GM20431 (cell line): Measurements from ENCODE around the gene E2F1.
"Not testable (repeated sequence)": the region's sequence is repeated elsewhere in the genome, so short reads cannot be mapped to it uniquely, and the experiment has no call there.

Experiments
- in situ Hi-C: fragments of 300-500 bp; cut with MseI, MboI; formaldehyde crosslinking; loops from one replicate; pipeline ENCODE4 v1.15.0; 2020; ENCODE audit warnings: low sequenced_read_pairs; ENCODE audit not compliant: unreplicated experiment

The E2F1 gene

GRCh38 chr20:33711446-33711738, 25.2 kb upstream of the E2F1 start:
- in situ Hi-C loops: no loop called here

DNA sequence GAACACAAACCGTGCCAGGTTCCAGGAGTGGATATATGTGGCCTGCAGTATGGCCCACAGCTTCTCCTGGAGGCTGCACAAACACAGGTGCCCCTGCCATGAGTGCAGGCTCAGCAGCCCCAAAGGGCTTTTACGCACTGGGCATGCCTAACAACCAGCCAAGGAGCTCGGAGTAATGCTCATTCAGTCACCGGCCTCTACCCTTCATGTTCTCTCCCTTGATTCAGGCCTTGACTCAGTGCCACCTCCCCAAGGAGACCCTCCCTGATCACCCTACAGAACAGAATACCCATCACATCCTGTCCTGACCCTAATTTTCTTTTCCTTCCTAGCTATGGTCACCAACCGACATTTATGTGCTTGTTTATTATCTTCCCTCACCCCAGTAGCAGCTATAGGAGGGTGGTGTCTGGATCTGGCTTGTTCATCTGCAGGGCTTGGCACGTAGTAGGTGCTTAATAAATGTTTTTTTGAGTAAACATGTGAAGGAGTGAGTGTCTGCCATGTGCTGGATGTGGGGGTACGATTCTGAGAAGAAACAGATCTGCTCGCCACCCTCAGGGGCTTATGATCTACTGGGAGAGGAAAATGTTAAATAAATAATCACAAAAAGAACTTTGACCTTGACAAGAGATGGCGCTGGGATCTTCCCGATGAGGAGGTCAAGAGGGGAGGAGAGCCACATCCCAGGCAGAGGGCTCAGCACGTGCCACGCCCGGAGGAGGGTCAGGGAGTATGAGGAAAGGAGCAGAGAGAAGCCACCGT, 24.7 kb upstream of the E2F1 start:
- in situ Hi-C loops: no loop called here

GRCh38 chr20:33709905-33710541, 23.8 kb upstream of the E2F1 start:
- in situ Hi-C loops: no loop called here

DNA sequence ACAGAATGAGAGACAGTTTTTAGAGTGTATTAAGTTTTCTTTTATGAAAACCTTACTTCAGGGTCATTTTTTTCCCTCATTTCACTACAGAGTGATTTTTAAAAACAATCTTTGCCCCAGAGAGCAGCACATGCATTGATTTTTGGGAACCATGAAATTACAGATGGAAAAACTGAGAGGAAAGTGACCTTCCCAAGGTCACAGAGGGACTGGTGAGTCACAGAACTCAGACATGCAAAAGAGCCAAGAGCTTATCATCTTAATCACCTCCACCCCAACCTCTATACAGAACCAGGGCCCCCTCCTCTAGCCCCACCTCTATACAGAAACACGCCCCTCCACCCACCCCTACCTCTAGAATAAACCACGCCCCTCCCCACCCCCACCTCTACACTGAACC, 23.2 kb upstream of the E2F1 start:
- in situ Hi-C loops: no loop called here

DNA sequence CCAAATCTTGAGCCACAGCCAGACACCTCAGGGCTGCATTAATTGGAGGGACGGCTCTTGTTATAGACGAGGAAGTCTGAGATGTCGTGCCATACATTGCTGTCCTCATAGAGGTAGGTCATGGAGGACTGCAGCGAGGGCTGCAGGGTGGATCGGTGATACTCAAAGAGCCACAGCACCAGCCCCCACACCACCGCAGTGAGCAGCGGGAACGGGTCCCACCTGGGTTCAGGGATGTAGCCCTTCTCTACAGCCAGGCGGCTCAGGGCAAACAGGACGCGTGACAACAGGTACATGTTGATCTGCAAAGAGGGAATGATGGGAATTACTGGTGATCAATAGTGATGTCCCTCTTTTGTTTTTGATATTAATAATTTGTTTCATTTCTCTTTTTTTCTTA, 21.5 kb upstream of the E2F1 start:
- in situ Hi-C loops: no loop called here

DNA sequence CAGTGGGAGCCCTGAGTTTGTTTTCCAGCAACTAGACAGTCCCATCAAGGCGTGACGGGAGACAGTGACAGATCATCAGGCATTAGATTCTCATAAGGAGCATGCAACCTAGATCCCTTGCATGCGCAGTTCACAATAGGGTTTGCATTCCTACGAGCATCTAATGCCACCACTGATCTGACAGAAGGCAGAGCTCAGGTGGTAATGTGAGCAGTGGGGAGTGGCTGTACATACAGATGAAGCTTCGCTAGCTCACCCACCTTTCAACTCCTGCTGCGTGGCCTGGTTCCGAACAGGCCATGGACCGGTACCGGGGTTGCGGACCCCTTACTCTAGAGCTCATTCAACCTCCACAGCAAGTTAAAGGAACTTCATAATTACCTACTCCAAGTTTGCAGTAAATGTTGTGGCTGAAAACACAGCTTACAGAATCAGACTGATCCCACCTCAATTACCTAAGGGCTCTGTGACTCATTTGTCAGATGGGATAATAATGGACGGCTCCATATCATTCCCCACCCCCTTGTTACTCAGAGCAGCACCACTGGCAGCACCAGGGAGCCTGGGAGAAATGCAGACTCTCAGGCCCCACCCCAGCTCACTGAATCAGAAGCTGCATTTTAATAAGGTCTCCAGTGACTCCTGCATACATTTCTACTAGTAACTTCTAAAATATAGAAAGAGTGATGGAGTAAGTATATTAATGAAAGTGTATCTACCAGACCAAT, 18.2 kb upstream of the E2F1 start:
- in situ Hi-C loops: no loop called here

- in situ Hi-C loops: no loop called here
Observed at GRCh38 chr20:33703498-33704137, 17.4 kb upstream of the E2F1 start.

DNA sequence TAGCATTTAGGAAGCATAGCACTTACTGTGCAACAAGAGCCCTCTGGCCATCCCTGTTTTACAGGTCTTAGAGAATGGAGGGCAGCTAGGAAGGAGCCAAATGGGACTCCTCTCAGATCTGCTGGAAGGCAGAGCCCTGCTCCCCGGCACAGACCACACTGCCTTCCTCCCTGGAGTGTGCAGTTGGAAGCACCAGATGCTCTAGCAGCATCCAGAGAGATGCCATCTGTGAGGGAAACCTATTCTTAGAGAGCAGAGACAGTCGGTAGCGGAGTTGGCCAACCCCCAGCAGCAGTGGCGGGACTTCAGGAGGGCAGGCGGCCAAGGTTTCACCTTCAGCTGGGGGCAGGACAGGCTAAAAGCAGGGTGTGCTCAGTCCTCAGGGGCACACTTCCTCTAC, 16.7 kb upstream of the E2F1 start:
- in situ Hi-C loops: no loop called here

DNA sequence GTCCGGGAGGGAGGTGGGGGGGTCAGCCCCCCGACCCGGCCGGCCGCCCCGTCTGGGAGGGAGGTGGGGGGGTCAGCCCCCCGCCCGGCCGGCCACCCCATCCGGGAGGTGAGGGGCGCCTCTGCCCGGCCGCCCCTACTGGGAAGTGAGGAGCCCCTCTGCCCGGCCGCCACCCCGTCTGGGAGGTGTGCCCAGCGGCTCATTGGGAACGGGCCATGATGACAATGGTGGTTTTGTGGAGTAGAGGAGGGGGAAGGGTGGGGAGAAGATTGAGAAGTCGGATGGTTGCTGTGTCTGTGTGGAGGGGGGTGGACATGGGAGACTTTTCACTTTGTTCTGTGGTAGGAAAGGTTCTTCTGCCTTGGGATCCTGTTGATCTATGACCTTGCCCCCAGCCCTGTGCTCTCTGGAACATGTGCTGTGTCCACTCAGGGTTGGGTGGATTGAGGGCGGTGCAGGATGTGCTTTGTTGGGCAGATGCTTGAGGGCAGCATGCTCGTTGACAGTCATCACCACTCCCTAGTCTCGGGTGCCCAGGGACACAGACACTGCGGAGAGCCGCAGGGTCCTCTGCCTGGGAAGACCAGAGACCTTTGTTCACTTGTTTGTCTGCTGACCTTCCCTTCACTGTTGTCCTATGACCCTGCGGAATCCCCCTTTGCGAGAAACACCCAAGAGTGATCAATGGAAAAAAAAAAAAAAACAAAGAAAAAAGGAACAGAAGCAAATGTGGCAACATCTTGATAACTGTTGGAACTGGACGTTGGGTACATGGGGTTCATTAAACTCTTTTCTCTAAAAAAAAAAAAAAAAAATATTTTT, 15.7 kb upstream of the E2F1 start:
- in situ Hi-C loops: no loop called here

GRCh38 chr20:33700696-33701441, 14.7 kb upstream of the E2F1 start:
- in situ Hi-C loops: not testable (repeated sequence)

- in situ Hi-C loops: not testable (repeated sequence)
Observed at GRCh38 chr20:33698966-33699365, 12.8 kb upstream of the E2F1 start.

GRCh38 chr20:33697129-33697528, 10.9 kb upstream of the E2F1 start:
- in situ Hi-C loops: no loop called here

GRCh38 chr20:33696448-33696847, 10.3 kb upstream of the E2F1 start:
- in situ Hi-C loops: no loop called here

GRCh38 chr20:33694639-33695012, 8.4 kb upstream of the E2F1 start:
- in situ Hi-C loops: no loop called here

DNA sequence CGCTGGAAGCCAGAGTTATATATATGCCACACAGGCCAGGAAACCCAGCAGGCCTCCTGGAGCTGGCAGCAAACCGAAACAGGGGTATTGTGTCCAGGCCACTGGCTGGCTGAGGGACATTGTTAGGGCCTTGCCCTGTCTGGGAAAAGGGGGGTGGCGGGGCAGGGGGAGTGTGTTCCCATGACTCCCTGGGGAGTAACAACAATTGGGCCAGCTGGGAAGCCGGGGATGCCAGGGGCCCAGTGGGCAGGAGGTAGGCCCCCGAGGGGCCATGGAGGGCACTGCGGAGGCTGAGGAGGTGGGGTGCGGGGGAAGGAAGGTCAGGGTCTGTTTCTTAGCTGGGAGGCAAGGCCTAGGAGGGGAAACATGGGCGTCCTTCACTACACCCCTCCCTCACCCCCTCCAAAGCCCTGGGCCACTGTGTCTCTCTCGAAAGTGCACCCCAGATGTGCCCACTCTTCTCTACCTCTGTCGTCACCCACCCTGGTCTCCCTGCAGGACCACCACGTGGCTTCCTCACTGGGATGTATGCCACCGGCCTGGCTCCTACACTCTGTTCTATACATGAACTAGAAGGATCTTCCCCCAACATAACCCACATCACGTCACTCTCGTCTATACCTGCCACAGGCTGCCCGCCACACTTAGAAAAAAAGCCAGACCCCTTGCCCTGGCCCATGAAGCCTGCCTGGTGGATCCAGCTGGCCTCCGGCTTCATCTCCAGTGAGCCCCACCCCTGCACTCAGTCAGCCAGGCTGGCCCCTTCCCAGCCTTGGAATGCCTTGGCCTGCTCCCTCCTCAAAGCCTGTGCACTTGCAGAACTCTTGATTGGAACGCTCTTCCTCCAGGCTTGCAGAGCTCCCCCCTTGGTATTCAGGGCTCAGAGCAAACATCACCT, 7.8 kb upstream of the E2F1 start:
- in situ Hi-C loops: no loop called here

GRCh38 chr20:33693289-33693688, 7.1 kb upstream of the E2F1 start:
- in situ Hi-C loops: no loop called here

DNA sequence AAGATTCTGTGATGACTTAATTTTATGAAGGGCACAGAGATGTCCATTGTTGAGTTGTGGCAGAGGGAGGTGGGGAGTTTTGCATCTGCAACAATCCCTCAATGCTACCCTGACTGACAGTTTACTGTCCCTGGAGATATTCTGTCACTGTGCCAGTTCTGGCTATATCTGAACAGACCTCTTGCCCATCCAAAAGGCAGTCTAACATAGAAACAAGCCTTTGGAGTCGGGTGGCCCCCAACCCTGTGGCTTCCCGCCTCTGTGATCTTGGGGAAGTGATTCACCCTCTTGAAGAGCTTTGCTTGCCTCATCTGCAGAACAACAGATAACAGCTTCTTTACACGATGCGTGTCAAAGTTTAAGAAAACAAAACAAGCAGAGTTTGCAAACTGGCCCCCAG, 3.8 kb upstream of the E2F1 start:
- in situ Hi-C loops: no loop called here

DNA sequence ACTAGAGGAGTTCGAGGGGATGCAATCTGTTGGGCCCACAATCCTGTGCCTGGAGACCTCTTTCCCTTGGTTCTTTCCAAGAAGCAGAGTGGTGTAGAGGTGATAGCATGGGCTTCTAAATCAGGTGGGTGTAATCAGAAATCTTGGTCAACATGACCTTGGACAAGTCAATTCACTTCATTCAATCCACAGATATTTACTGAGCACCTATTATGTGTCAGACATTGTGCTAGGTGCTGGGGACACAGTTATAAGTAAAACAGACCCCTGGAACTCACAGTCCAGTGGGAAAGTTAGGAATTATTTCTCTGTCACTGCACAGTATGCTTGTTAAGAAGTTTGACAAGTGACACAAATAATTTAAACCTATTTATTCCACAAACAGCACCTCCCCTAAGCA, 3.3 kb upstream of the E2F1 start:
- in situ Hi-C loops: no loop called here
